Breast epithelium (tissue), 4 donors: Measurements from ENCODE around the gene COL9A3. TPM values are rescaled to one million over a fixed set of nuclear protein-coding genes. Genes with fewer than 3 reads are reported as not detected.

Source experiments
- DNase-seq, 2 donors: peaks; one replicate each; pipeline ENCODE4 v3.0.0-alpha.2; 2019; ENCODE audit warnings: low spot score in 2 of 2
- H3K27ac ChIP-seq, 2 donors: fragments of 200-600 bp; sonication (generic) in 1 of 2; one replicate each; pipeline ENCODE4 v1.5.1; 2016 to 2019; ENCODE audit warnings: mild to moderate bottlenecking in 1 of 2
- H3K27me3 ChIP-seq, 2 donors: fragments of 200-600 bp; sonication (generic) in 1 of 2; one replicate each; pipeline versions ENCODE4 v1.5.1 to v1.6.0; 2017 to 2019; ENCODE audit warnings: control low read depth in 1 of 2, mild to moderate bottlenecking in 1 of 2
- H3K36me3 ChIP-seq: fragments of 200-600 bp; one replicate; pipeline ENCODE4 v1.5.1; 2019
- H3K4me1 ChIP-seq, 2 donors: fragments of 200-600 bp; sonication (generic); one replicate each; pipeline ENCODE4 v1.5.1; 2016 to 2019; ENCODE audit warnings: control low read depth in 1 of 2
- H3K4me3 ChIP-seq, 3 donors: fragments of 200-600 bp; sonication (generic); 1 replicate in 2 of 3; 2 replicates in 1 of 3; pipeline ENCODE4 v1.5.1; 2016 to 2019; ENCODE audit warnings: mild to moderate bottlenecking in 3 of 3, moderate library complexity in 2 of 3
- H3K9me3 ChIP-seq, 2 donors: fragments of 200-600 bp; sonication (generic) in 1 of 2; one replicate each; pipeline ENCODE4 v1.5.1; 2016 to 2019; ENCODE audit warnings: control low read depth in 1 of 2
- POLR2A ChIP-seq: fragments of 450-650 bp; IDR thresholded peaks from one replicate; pipeline ENCODE4 v1.6.1; 2016; ENCODE audit warnings: antibody characterized with exemption, mild to moderate bottlenecking, moderate library complexity
- POLR2AphosphoS5 ChIP-seq, 3 donors: sonication (generic); formaldehyde crosslinking; IDR thresholded peaks; one replicate each; pipeline ENCODE4 v1.6.1; 2017; ENCODE audit warnings: antibody characterized with exemption in 3 of 3
- intact Hi-C: fragments of 100-400 bp; cut with DNase I; formaldehyde crosslinking; loops from one replicate; pipeline ENCODE4 v1.15.1; 2023; ENCODE audit warnings: low total_unique reads
- total RNA-seq, 3 donors: library from RNA; depleted of rRNA; stranded (reverse); fragments of >200 nt; gene quantifications; one replicate each; pipeline ENCODE4 v1.1.0, GENCODE V29; 2016
- TF ChIP-seq, protein P1 (sequence below), 3 donors: fragments of 450-650 bp; IDR thresholded peaks; one replicate each; pipeline ENCODE4 v1.5.1; 2016 to 2017; ENCODE audit warnings: antibody characterized with exemption in 3 of 3, mild to moderate bottlenecking in 3 of 3, moderate library complexity in 3 of 3

Gene COL9A3
- total RNA-seq, 3 donors from 2014 or later, result 0.16 to 10.2 (median 5.0) TPM

DNA sequence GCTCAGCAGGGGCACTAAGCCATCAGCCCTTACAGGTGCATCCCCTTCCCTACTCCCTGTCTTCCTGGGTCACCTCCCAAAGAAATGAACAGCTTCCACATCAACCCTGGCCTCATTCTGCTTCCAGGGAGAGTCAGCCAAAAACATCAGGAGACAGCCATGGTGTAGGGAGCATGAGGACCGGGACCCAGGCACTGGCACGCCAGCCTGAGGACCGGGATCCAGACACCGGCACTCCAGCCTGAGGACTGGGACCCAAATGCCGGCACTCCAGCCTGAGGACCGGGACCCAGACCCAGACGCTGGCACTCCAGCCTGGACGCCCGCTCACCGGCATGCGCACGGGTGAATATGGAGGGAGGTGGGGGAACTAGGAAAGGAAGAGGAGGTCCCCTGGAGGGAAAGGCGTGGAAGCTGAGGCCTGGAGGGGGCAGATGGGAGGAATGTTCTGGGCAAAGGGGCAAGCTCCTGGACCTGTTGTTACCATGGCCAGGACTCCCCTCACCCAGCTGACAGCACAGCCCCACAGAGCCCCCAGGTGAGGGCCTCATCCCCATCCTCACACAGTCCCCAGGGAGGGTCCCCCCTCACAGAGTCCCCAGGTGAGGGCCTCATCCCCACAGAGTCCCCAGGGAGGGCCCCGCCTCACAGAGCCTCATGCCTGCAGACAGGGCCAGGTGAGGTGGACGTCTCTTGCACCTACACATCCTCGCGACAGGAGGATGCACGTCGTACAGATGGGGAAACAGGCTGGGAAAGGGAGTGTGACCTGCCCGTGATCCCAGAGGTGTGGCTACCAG is 46.5 kb upstream of the COL9A3 start:
- H3K36me3 ChIP-seq, result no peaks in the 10 kb centered on the region
- DNase-seq, result no peak
- peaks cover 0 to 8% of the 10 kb centered on the region in 2 donors for H3K4me1 ChIP-seq
- H3K27ac ChIP-seq, result no peak overlapping the region
- no peak for TF ChIP-seq POLR2A
- TF ChIP-seq, protein P1, sequence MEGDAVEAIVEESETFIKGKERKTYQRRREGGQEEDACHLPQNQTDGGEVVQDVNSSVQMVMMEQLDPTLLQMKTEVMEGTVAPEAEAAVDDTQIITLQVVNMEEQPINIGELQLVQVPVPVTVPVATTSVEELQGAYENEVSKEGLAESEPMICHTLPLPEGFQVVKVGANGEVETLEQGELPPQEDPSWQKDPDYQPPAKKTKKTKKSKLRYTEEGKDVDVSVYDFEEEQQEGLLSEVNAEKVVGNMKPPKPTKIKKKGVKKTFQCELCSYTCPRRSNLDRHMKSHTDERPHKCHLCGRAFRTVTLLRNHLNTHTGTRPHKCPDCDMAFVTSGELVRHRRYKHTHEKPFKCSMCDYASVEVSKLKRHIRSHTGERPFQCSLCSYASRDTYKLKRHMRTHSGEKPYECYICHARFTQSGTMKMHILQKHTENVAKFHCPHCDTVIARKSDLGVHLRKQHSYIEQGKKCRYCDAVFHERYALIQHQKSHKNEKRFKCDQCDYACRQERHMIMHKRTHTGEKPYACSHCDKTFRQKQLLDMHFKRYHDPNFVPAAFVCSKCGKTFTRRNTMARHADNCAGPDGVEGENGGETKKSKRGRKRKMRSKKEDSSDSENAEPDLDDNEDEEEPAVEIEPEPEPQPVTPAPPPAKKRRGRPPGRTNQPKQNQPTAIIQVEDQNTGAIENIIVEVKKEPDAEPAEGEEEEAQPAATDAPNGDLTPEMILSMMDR (IDR thresholded peaks at IDR 0.05), result no peak
- intact Hi-C loops, result no loop called here
- peaks cover 0 to 35% of the 10 kb centered on the region in 2 donors for H3K27me3 ChIP-seq
- no peaks in the 10 kb centered on the region for H3K9me3 ChIP-seq
- no peak overlapping the region for H3K4me3 ChIP-seq

DNA sequence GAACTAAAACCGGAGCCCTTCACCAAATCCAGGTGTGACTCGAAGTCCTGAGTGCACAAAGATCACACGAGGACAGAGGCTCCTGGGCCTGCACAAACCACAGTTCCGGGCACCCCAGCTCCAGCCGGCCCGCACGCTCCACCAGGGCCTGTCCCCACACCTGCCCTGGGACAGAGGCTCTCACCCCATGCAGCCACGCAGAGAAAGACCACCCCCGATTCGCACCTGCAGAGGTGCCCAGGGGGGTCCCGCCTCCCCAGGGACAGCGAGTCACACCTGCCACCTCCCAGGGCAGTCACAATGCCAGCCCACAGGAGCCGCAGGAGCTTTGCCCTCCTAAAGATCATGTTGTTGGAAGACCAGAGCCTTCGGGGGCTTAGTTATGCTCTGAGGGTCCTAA is 45.9 kb upstream of the COL9A3 start:
- TF ChIP-seq, protein P1 (IDR thresholded peaks at IDR 0.05), result no peak
- no peak for TF ChIP-seq POLR2A
- no peak for TF ChIP-seq POLR2AphosphoS5 (IDR thresholded peaks at IDR 0.05)
- H3K9me3 ChIP-seq, result no peaks in the 10 kb centered on the region
- H3K4me3 ChIP-seq, result no peak overlapping the region
- H3K4me1 ChIP-seq, result peaks cover 0 to 8% of the 10 kb centered on the region in 2 donors
- no peak overlapping the region for H3K27ac ChIP-seq
- intact Hi-C loops, result no loop called here
- peaks cover 0 to 32% of the 10 kb centered on the region in 2 donors for H3K27me3 ChIP-seq
- H3K36me3 ChIP-seq, result no peaks in the 10 kb centered on the region
- DNase-seq, result no peak

DNA sequence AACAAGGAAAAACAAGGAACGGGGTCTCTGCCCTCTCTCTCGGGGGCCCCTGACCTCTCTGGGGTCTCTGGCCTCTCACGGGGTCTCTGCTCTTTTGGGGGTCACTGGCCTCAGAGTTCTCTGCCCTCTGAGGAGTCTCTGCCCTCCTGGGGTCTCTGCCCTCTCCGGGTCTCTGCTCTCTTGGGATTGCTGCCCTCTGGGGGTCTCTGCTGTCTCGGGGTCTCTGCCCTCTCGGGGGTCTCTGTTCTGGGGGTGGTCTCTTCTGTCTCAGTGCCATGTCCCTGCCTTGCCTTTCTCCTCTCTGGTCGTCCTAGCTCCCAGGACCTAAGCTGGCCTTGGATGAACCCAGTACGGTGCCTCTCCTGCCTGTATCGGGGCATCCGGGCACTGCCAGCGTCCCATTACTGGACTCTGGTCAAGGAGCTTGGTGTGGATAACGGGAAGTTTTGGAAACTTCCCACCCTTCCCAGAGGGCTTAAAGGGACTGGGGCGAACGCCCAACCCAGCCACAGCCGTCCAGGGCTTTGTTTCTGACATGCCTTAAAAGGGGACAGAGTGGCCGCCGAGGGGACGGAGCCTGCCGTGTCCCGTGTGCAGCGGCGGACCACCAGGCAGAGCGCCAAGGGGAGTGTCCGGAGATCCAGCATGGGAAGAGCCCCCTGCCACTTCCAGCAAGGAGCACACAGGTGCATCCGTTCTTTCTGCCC is 45.3 kb upstream of the COL9A3 start:
- Histone ChIP-seq H3K4me3 (no peak overlapping the region), H3K27me3 (peaks cover 0 to 28% of the 10 kb centered on the region in 2 donors), H3K4me1 (peaks cover 0 to 8% of the 10 kb centered on the region in 2 donors), H3K36me3 (no peaks in the 10 kb centered on the region), H3K9me3 (no peaks in the 10 kb centered on the region), H3K27ac (no peak overlapping the region)
- DNase-seq, result no peak
- intact Hi-C loops, result no loop called here
- TF ChIP-seq POLR2AphosphoS5 (IDR thresholded peaks at IDR 0.05) (no peak), POLR2A (no peak)
- TF ChIP-seq, protein P1 (IDR thresholded peaks at IDR 0.05), result no peak

DNA sequence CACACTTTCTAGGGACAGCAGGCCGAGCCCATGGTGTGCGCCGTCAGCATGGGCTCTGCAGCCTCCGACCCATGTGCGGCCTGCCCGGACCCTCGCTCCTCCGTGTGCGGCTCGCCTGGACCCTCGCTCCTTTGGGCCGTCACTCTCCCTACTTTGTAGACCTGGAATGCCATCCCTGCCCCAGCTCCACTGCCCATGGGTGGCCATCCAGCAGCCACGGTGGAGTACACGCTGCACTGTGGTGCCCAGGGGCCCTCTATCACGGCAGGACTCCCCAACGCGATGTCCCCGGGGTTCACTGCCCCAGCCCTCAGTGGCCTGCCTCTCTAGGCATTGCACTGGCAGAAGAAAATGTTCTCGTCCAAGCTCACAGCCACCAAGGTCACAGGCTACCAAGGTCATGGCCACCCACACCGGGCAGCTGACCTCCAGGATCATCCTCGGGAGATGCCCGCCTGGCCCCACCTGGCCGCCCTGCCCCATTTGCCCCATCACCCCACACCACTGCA is 44.7 kb upstream of the COL9A3 start:
- Histone ChIP-seq H3K27me3 (peaks cover 0 to 28% of the 10 kb centered on the region in 2 donors), H3K4me1 (peaks cover 0 to 8% of the 10 kb centered on the region in 2 donors), H3K9me3 (no peaks in the 10 kb centered on the region), H3K27ac (no peak overlapping the region), H3K4me3 (no peak overlapping the region), H3K36me3 (no peaks in the 10 kb centered on the region)
- TF ChIP-seq POLR2AphosphoS5 (IDR thresholded peaks at IDR 0.05) (no peak), POLR2A (no peak)
- TF ChIP-seq, protein P1 (IDR thresholded peaks at IDR 0.05), result no peak
- no peak for DNase-seq
- intact Hi-C loops, result no loop called here

DNA sequence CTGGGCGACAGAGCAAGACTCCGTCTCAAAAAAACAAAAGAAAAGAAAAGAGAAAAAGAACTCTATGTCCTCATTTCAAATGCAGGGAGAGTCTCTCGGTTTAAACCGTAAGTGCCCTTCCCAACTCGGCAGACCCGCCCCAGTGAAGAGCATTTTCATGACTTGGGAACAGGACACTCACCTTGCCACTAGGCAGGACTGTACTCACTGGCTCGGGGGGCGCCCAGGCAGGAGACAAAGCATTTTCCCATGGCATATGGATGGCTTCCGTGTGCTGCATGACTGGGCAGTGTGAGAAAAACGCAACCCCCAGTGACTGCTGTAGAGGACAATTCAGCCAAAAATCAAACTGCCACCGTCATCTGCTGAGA is 44.2 kb upstream of the COL9A3 start:
- intact Hi-C loops, result no loop called here
- no peak overlapping the region for H3K4me3 ChIP-seq
- peaks cover 0 to 28% of the 10 kb centered on the region in 2 donors for H3K27me3 ChIP-seq
- H3K27ac ChIP-seq, result no peak overlapping the region
- no peaks in the 10 kb centered on the region for H3K36me3 ChIP-seq
- H3K9me3 ChIP-seq, result no peaks in the 10 kb centered on the region
- peaks cover 0 to 8% of the 10 kb centered on the region in 2 donors for H3K4me1 ChIP-seq
- no peak for TF ChIP-seq POLR2A
- TF ChIP-seq, protein P1 (IDR thresholded peaks at IDR 0.05), result no peak
- TF ChIP-seq POLR2AphosphoS5 (IDR thresholded peaks at IDR 0.05), result no peak
- DNase-seq, result no peak
